ENCODE measurements around the gene DGKZ. TPM values are rescaled to one million over a fixed set of nuclear protein-coding genes. Genes with fewer than 3 reads are reported as not detected.

DGKZ gene
- total and polyA plus RNA-seq, 2 donors (not counting 3 experiments of a cell fraction or from before 2014, with no cell fraction given), result 88.8 to 127 TPM

DNA sequence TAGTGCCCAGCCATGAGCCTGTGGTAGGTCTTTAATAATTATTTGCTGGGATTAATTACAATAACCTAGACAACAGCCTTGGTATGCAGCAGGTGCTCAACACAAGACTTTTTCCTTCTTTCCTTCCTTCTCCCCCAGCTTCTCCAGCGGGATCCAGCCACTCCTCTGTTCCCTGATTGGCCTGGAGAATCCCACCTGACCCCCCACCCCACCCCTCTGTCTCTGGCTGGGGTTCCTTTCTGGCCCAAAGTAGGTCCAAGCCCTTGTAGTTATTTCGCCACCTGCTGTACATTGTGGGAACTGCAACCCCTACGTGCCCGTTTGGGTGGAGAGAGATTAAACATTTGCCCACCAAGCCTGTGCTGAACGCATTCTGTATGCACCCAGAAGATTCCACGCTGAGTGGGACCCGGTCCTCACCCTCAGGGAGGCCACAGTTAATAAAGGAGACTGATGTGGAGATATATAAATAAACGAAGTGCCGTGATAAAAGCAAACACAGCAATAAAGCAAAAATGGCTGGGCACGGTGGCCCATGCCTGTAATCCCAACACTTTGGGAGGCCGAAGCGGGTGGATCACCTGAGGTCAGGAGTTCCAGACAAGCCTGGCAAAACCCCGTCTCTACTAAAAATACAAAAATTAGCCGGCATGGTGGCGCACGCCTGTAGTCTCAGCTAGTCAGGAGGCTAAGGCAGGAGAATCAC, 32.1 kb upstream of the DGKZ start:
- Histone ChIP-seq H3K4me3 (replicated peaks in 1 of 3; ENCODE audit: insufficient read depth in 1 of 3, low read depth in 1 of 3, low read length in 3 of 3) (no peak overlapping the region), H3K36me3 (ENCODE audit: control insufficient read depth in 2 of 2, extremely low read depth in 1 of 2, insufficient read depth in 2 of 2, low read length in 2 of 2) (no peaks in the 10 kb centered on the region), H3K9me3 (replicated peaks; ENCODE audit: control insufficient read depth, insufficient read depth, low read length) (no peaks in the 10 kb centered on the region), H3K4me2 (ENCODE audit: insufficient read depth, low read length) (no peak overlapping the region), H3K4me1 (ENCODE audit: control insufficient read depth, extremely low read depth, insufficient read depth, low read length) (peaks cover 8% of the 10 kb centered on the region), H4K20me1 (replicated peaks; ENCODE audit: control insufficient read depth, extremely low read depth, insufficient read depth, low read length) (no peaks in the 10 kb centered on the region), H3K27ac (ENCODE audit: insufficient read depth, low read depth, low read length) (no peak overlapping the region), H3K27me3 (ENCODE audit: control insufficient read depth in 2 of 2, insufficient read depth in 2 of 2, low read length in 2 of 2) (no peaks in the 10 kb centered on the region), H2AFZ (ENCODE audit: low read depth, low read length) (no peak overlapping the region), H3K79me2 (ENCODE audit: control insufficient read depth, insufficient read depth, low read length) (no peaks in the 10 kb centered on the region), H3K9ac (replicated peaks; ENCODE audit: extremely low read depth, insufficient read depth, low read length) (no peak overlapping the region), H3K9me1 (replicated peaks; ENCODE audit: control insufficient read depth, extremely low read depth, insufficient read depth, low read length) (no peaks in the 10 kb centered on the region)
- CTCF ChIA-PET, result interaction anchor here (0.7 to 6.8 kb wide), 24 partner anchors 8 to 351 kb away, joined by 3 to 91 read pairs (median 4); partner anchors contain the start of genes CREB3L1 and DGKZ
- FAIRE-seq (peak; percentile 92), DNase-seq (ENCODE audit: low read depth, low spot score) (peak; percentile 72)
- dilution Hi-C loops (cut with MboI; ENCODE audit: extremely low pct_ligation_motif_present, low sequenced_read_pairs) (no loop called here), intact Hi-C loops (cut with micrococcal nuclease) (loop anchor here (1.0 to 10.0 kb wide), 5 partner anchors 30 to 470 kb away; partner anchors contain the start of genes CRY2 and PHF21A)
- no TSS peak for BruUV-seq (replicated peaks)
- TF ChIP-seq CTCF (IDR thresholded peaks at IDR 0.05; ENCODE audit: extremely low read depth in 1 of 2, insufficient read depth in 1 of 2, low read depth in 1 of 2, low read length in 2 of 2) (peak; percentile 76 to 86), POLR2A (IDR thresholded peaks at IDR 0.05; ENCODE audit: low read depth, low read length) (no peak), MYC (IDR thresholded peaks at IDR 0.05; ENCODE audit: low read depth, low read length) (no peak), POLR2AphosphoS5 (IDR thresholded peaks at IDR 0.05; ENCODE audit: insufficient read depth, low read depth, low read length) (no peak)
- POLR2A ChIA-PET, result no interaction called here
